Choroid plexus epithelial cell (primary cell): ENCODE data around the gene LNPEP.

Experiments used
- DNase-seq: peaks from one replicate; pipeline ENCODE4 v3.0.0-alpha.2; 2010; ENCODE audit warnings: low read depth
- H3K4me3 ChIP-seq: 2 replicates; pipeline ENCODE4 v1.5.1; 2011; ENCODE audit warnings: low read depth, mild to moderate bottlenecking, control low read depth, low read length, moderate library complexity
- TF ChIP-seq, protein P1 (sequence below): conservative IDR thresholded peaks from 2 replicates; pipeline ENCODE4 v1.5.1; 2011; ENCODE audit warnings: low read depth, mild to moderate bottlenecking, control low read depth, inconsistent platforms, low read length, moderate library complexity

The LNPEP gene

DNA sequence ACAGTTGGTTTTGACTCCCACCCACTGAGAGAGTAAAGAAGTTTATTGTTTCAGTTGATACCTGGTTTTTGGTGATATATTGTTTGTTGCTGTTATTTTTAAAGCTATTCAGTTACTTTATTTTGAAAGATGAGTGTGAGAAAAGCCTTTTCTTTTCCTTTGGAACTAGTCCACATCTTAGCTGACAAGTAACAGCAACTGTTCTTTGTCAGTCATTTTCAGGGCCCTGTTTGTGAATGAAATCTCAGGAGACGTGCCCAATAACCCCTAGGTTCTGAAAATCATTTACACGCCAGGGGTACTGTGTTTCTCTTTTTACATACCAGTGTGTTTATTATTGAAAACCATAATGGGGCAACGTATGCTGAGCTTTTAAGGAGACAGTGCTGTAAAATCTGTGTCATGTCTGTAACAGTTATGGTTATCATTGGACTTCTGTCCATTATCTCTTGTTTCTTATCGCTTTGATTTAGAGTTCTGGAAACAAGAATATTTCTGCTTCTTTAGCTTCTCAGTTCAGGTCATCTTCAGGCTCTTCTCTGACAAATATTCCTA lies 131.5 kb downstream of the LNPEP start:
- no peak for DNase-seq
- TF ChIP-seq, protein P1, sequence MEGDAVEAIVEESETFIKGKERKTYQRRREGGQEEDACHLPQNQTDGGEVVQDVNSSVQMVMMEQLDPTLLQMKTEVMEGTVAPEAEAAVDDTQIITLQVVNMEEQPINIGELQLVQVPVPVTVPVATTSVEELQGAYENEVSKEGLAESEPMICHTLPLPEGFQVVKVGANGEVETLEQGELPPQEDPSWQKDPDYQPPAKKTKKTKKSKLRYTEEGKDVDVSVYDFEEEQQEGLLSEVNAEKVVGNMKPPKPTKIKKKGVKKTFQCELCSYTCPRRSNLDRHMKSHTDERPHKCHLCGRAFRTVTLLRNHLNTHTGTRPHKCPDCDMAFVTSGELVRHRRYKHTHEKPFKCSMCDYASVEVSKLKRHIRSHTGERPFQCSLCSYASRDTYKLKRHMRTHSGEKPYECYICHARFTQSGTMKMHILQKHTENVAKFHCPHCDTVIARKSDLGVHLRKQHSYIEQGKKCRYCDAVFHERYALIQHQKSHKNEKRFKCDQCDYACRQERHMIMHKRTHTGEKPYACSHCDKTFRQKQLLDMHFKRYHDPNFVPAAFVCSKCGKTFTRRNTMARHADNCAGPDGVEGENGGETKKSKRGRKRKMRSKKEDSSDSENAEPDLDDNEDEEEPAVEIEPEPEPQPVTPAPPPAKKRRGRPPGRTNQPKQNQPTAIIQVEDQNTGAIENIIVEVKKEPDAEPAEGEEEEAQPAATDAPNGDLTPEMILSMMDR = no peak
- H3K4me3 ChIP-seq = no peak overlapping the region

DNA sequence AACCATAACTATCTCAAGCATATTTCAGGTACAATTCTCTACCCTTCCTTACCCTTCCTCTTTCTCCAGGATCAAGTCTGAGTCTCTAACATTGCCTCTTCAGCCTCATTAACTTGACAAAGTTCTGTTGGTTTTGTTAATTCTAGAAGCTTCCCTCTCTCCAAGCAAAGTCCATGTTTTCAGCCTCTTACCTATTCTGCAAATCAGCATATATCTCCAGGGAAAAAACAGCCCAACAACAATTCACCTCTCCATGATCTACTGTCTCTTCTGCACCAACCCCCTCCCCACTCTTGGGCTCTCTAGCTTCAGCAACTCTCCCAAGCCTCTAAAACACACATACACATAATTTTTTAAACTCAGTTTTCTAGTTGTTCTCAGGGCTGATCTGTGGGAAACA lies 134.4 kb downstream of the LNPEP start:
- TF ChIP-seq, protein P1 = no peak
- no peak for DNase-seq
- H3K4me3 ChIP-seq = no peak overlapping the region

DNA sequence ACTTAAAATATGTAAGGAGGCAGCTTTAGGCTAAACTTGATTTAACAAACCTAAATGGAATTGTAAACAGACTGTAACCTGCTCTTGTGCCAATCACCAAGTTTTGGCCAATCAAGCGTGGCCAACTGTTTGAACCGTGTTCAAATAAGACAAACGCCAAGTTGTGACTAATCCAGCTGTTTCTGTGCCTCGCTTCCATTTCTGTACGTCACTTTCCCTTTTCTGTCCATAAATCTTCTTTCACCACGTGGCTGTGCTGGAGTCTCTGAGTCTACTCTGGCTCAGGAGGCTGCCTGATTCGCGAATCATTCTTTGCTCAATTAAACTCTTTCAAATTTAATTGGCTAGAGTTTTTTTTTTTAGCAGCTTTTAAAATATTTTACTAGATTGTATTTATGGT lies 135.2 kb downstream of the LNPEP start:
- DNase-seq = no peak

DNA sequence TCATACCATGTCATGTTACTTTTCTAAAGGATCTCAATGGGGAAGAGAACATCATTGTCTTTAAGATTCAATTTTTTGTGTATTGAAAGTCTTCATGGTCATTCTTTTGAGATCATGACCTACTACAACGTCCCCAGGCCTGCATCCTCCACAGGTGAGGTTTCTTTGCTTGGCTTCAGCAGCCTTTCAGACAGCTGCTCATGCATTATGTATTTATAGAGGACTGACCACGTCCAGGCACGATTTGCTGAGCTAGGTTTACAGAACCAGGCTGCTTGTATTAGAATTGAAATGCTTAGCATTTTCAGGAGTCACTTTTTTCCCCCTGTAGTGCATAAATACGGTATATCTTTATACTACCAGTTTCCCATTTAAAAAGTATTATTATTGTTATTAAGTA lies 136.1 kb downstream of the LNPEP start:
- H3K4me3 ChIP-seq = no peak overlapping the region
- TF ChIP-seq, protein P1 = no peak
- DNase-seq = no peak

More for the DNA sequence above, 135.2 kb downstream of the LNPEP start:
- no peak overlapping the region for H3K4me3 ChIP-seq
- TF ChIP-seq, protein P1 = no peak

DNA sequence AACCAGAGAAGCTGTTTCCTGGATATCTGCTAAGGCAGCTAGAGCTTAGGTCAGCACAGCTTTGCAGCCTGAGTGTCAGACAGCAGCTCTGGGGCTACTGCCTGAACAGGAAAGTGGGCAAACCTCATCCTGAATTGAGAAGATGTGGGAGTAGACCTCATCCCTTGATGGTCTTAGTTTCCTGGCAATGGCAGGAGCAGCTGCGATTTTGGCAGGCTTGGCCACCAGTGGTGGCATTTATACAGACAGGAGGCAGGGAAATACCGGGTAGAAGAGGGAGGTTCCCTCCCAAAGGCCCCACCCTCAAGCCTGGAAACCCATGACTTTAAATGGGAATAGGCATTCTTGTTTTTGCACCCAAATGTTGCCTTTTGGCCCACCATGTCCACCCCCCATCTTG lies 136.8 kb downstream of the LNPEP start:
- H3K4me3 ChIP-seq = no peak overlapping the region
- TF ChIP-seq, protein P1 = no peak
- no peak for DNase-seq

DNA sequence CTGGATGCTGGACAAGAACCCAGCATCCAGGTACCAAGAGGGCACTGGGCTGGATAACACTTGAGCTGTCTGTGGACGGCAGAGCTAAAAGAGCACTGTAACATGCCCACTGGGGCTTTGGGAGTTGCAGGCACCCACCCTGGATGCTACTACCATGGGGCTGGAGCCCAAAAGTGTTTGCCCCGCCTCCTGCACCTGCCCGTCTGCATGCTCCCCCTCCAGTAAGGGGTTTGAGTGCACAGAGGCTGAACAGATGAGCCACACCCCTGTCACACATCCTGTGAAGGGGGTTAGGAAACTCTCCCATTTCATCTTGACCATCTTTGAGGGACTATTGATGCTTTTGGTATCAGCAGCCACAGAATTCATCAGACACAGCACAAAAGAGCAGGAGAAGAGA lies 137.5 kb downstream of the LNPEP start:
- TF ChIP-seq, protein P1 = no peak
- no peak overlapping the region for H3K4me3 ChIP-seq
- DNase-seq = no peak

DNA sequence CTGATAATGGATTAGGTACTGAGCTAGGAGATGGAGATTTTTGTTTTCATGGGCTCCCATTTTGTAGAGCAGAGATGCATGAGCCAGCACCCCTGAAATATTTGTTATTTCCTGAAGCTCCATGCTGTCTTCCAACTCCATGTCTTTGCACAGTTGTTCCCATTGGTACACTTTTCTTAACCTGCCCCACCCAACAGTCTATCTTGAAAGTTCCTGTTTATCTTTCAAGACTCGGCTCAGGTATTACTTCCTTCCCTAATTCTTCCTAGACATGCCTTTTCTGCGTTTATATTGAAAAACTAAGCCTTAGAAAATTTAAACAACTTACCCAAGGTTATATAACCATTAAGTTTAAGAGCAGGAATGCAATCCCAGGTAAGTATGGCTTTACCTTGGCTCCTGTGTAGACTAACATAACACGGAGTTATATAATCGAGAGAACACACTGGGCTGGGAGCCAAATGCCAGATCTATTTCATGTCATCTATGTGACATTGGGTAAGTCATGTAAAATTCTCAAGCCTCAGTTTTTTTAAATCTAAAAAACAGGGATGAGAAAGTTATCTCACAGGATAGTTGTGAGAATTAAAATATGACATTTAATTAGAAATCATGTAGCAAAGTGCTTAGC lies 139.1 kb downstream of the LNPEP start:
- TF ChIP-seq, protein P1 = no peak
- H3K4me3 ChIP-seq = no peak overlapping the region
- DNase-seq = no peak
